Activated T-cell treated with anti-CD3 and anti-CD28 coated beads, Interleukin-2, amount 50 U/mL, for 4 hours (primary cell): ENCODE results near the gene SHISA7. TPM values are rescaled to one million over a fixed set of nuclear protein-coding genes. Genes with fewer than 3 reads are reported as not detected.
A peak's percentile ranks its signal among the peaks of the same experiment; 100 is the strongest.

Experiments used
- ATAC-seq, 2 donors: fragments of 200-7000 bp; cut with Tn5 transposase; one replicate each; pipeline ENCODE4 v1.10.0; 2021
- DNase-seq: peaks from one replicate; pipeline ENCODE4 v3.0.0-alpha.2; 2020
- H3K27me3 Mint-ChIP-seq: one replicate; pipeline ENCODE4 v1.8.0; 2021; ENCODE audit warnings: low read depth, mixed read lengths
- H3K36me3 Mint-ChIP-seq: one replicate; pipeline ENCODE4 v1.8.0; 2022; ENCODE audit warnings: mixed read lengths; ENCODE audit not compliant: insufficient read depth
- H3K4me1 Mint-ChIP-seq: one replicate; pipeline ENCODE4 v1.8.0; 2021; ENCODE audit warnings: low read depth, mixed read lengths
- H3K4me3 Mint-ChIP-seq: one replicate; pipeline ENCODE4 v1.8.0; 2021; ENCODE audit warnings: mild to moderate bottlenecking, moderate library complexity, mixed read lengths
- H3K9me3 Mint-ChIP-seq: one replicate; pipeline ENCODE4 v1.8.0; 2021; ENCODE audit warnings: mixed read lengths
- total RNA-seq, 3 donors: library from RNA; stranded (reverse); gene quantifications; one replicate each; pipeline ENCODE4 v1.2.1, GENCODE V29; 2021

Gene SHISA7
- total RNA-seq, 3 donors from 2014 or later = not detected

DNA sequence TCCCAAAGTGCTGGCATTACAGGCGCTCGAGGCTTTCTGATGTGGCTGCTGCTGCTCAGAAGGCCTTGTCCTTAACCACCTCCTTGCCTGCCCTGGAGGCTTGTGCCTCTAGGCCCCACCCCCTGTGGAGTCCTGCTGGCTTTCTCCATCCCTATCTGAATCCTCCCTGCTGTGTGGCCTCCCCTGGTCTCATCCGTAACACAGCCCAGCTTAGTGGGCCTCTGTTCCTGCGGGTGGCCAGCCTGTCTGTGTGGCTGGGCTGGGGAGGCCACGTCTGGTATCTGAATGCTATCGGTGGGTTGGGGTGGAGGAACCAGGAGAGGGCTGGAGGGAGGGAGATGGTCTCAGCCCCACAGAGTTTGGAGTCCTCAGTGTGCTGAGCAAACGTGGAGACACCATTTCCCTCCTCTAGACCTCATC is 52.6 kb downstream of the SHISA7 start:
- peaks cover 32% of the 10 kb centered on the region for H3K36me3 Mint-ChIP-seq
- no peak for ATAC-seq
- DNase-seq = no peak
- no peak overlapping the region for H3K4me3 Mint-ChIP-seq
- peaks cover 42% of the 10 kb centered on the region for H3K4me1 Mint-ChIP-seq
- no peaks in the 10 kb centered on the region for H3K27me3 Mint-ChIP-seq
- no peaks in the 10 kb centered on the region for H3K9me3 Mint-ChIP-seq

DNA sequence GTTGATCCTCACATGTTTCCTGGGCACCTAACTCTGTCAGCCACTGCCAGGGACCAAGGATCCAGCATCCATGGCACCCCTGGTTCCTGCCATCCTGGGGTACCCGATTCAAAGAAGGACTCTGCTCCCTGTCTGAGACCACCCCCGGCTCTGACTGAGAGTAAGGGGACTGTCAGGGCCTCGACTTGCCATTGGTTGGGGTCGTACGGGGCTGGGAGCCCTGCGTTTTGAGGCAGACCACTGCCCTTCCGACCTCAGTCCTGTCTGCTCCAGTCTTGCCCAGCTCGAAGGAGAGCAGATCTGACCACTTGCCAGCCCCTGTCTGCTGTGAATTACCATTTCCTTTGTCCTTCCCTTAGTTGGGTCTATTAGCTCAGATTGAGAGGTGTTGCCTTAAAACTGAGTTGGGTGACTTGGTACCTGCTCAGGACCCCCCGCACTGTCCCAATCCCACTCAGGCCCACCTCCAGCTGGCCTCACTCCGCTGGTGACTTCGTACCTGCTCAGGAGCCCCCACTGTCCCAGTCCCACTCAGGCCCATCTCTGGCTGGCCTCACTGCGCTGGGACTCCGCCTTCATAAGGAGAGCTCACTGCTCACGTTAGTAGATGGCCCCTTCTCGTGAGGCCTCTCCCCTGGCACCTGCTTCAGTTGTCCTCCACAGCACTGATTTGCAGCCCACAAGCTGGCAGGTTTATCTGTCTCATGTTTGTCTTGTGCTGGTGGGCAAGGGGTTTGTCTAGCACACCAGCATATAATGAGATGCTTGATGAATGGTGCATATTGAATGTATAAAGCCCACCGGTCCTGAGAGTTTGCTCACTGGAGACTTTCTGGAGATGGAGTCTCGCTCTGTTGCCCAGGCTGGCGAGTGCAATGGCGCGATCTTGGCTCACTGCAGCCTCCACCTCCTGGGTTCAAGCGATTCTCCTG is 53.4 kb downstream of the SHISA7 start:
- ATAC-seq (no peak), DNase-seq (no peak)
- Mint-ChIP-seq H3K4me3 (peak overlapping the region; percentile 56), H3K36me3 (peaks cover 32% of the 10 kb centered on the region), H3K27me3 (no peaks in the 10 kb centered on the region), H3K4me1 (peaks cover 45% of the 10 kb centered on the region), H3K9me3 (no peaks in the 10 kb centered on the region)

GRCh38 chr19:55387736-55388497 is 55.2 kb downstream of the SHISA7 start:
- no peak for DNase-seq
- Mint-ChIP-seq H3K4me3 (peak overlapping the region; percentile 100), H3K27me3 (no peaks in the 10 kb centered on the region), H3K4me1 (peaks cover 54% of the 10 kb centered on the region), H3K9me3 (no peaks in the 10 kb centered on the region), H3K36me3 (peaks cover 32% of the 10 kb centered on the region)
- ATAC-seq = no peak

DNA sequence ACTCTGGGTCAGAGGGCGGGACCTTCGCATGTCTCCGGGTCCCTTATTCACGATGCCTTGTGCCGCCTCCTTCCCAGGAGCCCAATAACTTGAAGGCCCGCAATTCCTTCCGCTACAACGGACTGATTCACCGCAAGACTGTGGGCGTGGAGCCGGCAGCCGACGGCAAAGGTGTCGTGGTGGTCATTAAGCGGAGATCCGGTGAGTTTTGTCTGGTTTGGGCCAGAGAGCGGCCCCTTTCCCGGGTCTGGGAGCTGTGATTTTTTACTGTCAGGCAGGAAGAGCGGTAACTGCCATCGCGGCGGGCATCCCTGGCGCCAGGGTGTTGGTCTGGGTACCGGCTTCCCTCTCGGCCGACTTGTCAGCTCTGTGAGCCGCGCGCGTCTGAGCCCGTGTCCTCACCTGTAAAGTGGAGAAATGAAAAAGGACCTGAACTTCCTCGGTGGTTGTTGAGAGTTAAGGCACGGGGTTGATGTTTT is 56.6 kb downstream of the SHISA7 start:
- H3K36me3 Mint-ChIP-seq = peaks cover 32% of the 10 kb centered on the region
- peaks cover 66% of the 10 kb centered on the region for H3K4me1 Mint-ChIP-seq

DNA sequence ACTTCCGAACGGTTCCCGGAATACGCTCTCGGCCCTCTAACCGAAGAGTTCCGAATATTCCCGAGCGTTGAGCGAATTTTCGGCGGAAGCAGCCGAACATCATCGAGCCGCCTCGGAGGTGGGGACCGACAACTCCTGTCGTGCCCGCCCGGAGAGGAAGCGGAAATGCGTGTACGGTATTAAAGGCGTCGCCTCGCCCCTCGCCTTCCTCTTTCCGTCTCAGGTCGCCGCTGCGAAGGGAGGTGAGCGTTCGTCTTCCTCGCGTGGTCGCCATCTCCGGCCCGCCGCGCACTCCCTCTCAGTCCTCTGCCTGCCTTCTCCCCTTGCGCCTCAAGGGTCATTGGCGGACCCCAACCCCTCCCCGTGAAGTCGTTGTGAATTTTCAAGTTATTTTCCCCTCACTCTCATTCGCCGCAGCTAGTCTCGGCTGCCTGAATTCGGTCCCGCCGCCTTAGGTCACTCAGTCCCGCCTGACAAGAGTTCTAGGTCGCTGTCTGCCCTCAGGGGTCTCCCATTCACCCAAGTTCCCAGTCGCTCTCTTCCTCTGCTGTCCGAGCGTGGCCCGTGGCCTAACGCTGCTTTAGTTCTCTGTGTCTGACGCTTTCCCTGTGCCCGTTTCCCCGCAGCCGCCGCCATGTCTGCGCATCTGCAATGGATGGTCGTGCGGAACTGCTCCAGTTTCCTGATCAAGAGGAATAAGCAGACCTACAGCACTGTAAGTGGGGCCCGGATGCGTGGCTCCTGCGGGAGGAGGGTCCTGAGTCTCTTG is 57.2 kb downstream of the SHISA7 start, which contains the start of gene RPL28:
Gene RPL28, plus strand, starts transcription at position 209 of the 769 bp plus-strand sequence. Its CDS starts 426 bp downstream, at position 635.
- ATAC-seq = peak; percentile 75
- peak within 1 kb of the TSS; percentile 100 for H3K4me3 Mint-ChIP-seq
- H3K36me3 Mint-ChIP-seq = peaks cover 32% of the 10 kb centered on the region
- H3K4me1 Mint-ChIP-seq = peaks cover 64% of the 10 kb centered on the region
- no peaks in the 10 kb centered on the region for H3K27me3 Mint-ChIP-seq
- peak; percentile 97 for DNase-seq
- H3K9me3 Mint-ChIP-seq = no peaks in the 10 kb centered on the region

More for the DNA sequence above, 56.6 kb downstream of the SHISA7 start:
- DNase-seq (no peak), ATAC-seq (no peak)
- Mint-ChIP-seq H3K9me3 (no peaks in the 10 kb centered on the region), H3K27me3 (no peaks in the 10 kb centered on the region), H3K4me3 (peak overlapping the region; percentile 100)

DNA sequence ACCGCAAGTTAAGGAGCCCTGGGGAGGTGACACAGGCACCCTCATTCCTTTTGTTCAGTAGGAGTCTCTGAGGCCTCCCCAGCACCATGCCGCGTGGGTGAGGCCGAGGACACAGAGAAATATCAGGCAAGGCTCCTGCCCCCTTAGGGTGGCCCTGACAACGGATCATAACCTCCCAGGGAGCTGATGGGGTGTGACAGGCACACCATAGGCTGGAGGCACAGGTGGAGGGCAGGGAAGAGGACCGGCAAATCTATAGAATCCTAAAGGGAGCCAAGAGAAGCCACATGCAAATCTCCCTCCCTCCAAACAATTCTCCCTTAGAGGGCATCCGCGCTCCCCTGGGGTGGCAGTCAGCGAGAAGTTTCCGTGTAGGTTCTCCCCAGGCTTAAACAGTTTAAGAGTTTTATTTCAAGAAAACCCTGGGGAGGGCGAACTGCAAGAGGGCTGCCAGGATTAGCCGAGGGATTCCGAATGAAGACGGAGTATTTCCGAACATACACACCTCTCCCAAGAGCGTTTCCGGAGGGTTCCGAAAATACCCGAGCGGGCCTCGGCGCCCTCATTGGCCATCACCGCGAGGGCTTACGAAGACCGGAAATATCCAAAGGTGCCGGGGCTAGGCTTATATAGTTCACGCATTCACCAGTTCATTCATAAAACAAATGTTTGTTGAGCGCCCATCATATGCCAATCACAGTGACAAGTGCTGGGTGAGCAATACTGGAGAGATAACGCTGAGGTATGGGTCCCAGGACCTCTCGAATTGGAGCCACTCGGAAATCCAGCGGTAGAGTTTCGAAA is 58.0 kb downstream of the SHISA7 start:
- Mint-ChIP-seq H3K36me3 (peaks cover 31% of the 10 kb centered on the region), H3K4me1 (peaks cover 59% of the 10 kb centered on the region)
- ATAC-seq = peak; percentile 77

GRCh38 chr19:55384131-55384919 is 58.8 kb downstream of the SHISA7 start, which contains the start of gene TMEM238:
Gene TMEM238, minus strand, starts transcription at chr19:55384292. Its CDS starts 33 bp downstream, at chr19:55384259.
- ATAC-seq (peak; percentile 6 to 24), DNase-seq (no peak)
- peak within 1 kb of the TSS; percentile 100 for H3K4me3 Mint-ChIP-seq
- H3K4me1 Mint-ChIP-seq = peaks cover 52% of the 10 kb centered on the region
- H3K27me3 Mint-ChIP-seq = no peaks in the 10 kb centered on the region
- peaks cover 24% of the 10 kb centered on the region for H3K36me3 Mint-ChIP-seq
- H3K9me3 Mint-ChIP-seq = no peaks in the 10 kb centered on the region

More for the DNA sequence above, 58.0 kb downstream of the SHISA7 start:
- H3K4me3 Mint-ChIP-seq = peak overlapping the region; percentile 100
- no peaks in the 10 kb centered on the region for H3K27me3 Mint-ChIP-seq
- H3K9me3 Mint-ChIP-seq = no peaks in the 10 kb centered on the region
- peak; percentile 92 for DNase-seq

GRCh38 chr19:55383279-55384130 is 59.6 kb downstream of the SHISA7 start:
- Mint-ChIP-seq H3K27me3 (no peaks in the 10 kb centered on the region), H3K9me3 (no peaks in the 10 kb centered on the region), H3K36me3 (peaks cover 23% of the 10 kb centered on the region), H3K4me3 (peak overlapping the region; percentile 86), H3K4me1 (peaks cover 44% of the 10 kb centered on the region)
- peak; percentile 35 for DNase-seq
- ATAC-seq = peak; percentile 11

GRCh38 chr19:55382522-55383054 is 60.5 kb downstream of the SHISA7 start:
- no peak for ATAC-seq
- no peak for DNase-seq
- no peaks in the 10 kb centered on the region for H3K27me3 Mint-ChIP-seq
- peak overlapping the region; percentile 86 for H3K4me3 Mint-ChIP-seq
- peaks cover 20% of the 10 kb centered on the region for H3K36me3 Mint-ChIP-seq
- peaks cover 36% of the 10 kb centered on the region for H3K4me1 Mint-ChIP-seq
- H3K9me3 Mint-ChIP-seq = no peaks in the 10 kb centered on the region

- ATAC-seq (no peak), DNase-seq (no peak)
- peaks cover 14% of the 10 kb centered on the region for H3K36me3 Mint-ChIP-seq
- H3K4me1 Mint-ChIP-seq = peaks cover 30% of the 10 kb centered on the region
- peak overlapping the region; percentile 86 for H3K4me3 Mint-ChIP-seq
- H3K9me3 Mint-ChIP-seq = no peaks in the 10 kb centered on the region
- H3K27me3 Mint-ChIP-seq = no peaks in the 10 kb centered on the region
Measured at GRCh38 chr19:55382013-55382412, 61.1 kb downstream of the SHISA7 start.

DNA sequence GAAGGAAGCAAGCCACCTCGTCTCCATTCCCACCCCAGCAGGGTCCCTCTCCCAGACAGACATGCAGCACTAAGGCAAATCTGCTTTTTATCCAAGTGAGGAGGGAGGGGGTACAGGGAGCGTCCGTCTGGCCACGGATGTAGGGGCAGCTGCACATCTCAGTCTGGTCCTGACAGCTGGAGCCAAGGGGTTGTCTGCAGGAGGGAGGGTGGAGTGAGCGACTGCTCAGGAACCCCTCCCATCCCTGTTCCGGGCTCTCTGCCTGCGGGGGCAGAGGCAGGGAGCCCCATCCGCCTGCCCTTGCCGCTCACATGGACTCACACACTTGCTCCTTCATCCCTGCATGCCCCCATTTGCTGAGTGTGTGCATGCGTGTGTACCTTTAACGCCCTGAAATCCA is 63.9 kb downstream of the SHISA7 start:
- Mint-ChIP-seq H3K9me3 (no peaks in the 10 kb centered on the region), H3K27me3 (peaks cover 8% of the 10 kb centered on the region), H3K4me1 (peaks cover 17% of the 10 kb centered on the region), H3K4me3 (no peak overlapping the region), H3K36me3 (no peaks in the 10 kb centered on the region)
- no peak for DNase-seq
- ATAC-seq = no peak
